Measurements from ENCODE around the gene TTC7B.

Gene TTC7B

GRCh38 chr14:90554341-90554740 lies 261.9 kb downstream of the TTC7B start:
- DNase-seq: no peak

DNA sequence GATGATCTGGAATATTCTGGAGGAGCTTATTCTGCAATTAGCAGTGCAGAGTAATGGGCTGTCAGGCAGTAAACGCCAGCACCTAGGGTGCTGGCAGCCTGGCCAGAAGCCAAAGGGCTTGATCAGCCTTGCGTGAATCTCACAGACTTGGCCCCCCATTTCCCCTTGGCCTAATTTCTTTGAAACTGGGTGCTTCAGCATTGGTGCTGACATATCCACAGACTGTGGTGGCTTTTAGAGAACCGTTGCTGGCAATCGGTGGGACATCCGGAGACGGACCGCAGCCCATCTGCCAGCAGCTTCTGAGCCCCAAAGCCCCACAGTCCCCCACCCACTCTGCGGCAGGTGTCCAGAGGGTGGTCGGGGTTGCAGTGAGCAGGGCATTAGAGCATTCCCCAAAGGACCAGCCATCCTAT lies 262.3 kb downstream of the TTC7B start:
- no peak for DNase-seq

DNA sequence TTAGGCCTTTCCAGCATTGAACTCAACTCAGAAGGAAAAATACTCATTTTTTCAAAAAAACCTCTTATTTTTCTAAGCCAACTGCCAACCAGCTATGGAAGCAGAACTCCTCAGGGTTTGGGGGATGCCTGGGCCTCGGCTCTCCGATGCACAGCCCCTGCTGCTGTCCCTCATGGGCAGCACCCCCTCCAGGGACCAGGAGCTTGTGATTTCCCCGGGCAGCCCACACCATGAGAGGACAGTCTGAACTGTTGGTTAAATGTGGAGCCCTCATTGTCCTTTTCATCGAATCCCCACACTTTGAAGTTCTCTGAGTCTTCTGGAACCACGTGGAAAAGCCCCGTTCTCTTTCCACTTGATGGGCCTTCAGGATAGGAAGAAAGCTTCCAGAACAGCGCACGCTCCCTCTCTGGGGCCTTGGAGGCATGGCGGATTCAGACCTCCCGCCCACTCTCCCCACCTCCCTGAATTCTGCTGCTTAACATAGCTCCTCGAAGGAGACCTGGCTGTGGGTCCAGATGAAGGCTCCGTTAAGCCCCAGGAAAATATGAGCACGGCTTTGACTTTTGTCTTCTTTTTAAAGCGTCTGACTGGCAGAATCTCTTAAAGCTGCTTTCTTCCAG lies 262.8 kb downstream of the TTC7B start:
- no peak for DNase-seq

GRCh38 chr14:90552465-90553297 lies 263.5 kb downstream of the TTC7B start:
- DNase-seq: no peak

DNA sequence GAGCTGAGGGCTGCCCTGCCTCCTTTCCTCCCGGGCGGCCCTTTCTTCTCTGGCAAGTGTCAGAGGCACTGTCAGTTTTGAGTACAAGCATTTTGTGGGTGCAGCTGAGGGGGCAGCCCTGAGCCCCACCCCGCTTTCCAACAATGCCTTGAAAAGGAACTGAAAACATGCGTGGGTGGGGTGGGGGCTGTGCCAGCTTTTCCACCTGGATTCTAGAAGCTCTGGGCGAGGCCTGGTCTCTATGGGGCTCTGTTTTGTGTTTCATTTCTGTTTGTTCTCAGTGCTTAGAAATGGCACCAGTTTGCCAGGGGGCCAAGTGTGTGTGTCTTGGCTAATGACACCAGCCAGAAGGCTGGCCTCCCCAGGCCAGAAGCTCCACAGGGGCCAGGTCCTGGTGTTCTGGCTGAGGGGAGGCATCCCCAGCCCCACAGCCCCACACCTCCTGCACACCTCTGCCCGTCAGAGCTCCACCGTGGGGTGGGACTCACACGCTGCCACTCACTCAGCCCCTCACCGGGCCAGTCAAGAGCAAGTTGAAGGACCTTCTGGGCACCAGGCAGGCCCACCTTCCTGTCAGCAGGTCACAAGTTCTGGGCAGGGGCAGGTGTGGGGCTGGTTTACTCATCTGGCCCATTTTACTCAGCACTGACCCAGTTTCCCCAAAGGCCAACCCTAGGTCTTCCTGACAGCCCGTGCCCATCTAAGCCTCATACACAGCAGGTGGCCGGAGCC lies 264.3 kb downstream of the TTC7B start:
- no peak for DNase-seq

DNA sequence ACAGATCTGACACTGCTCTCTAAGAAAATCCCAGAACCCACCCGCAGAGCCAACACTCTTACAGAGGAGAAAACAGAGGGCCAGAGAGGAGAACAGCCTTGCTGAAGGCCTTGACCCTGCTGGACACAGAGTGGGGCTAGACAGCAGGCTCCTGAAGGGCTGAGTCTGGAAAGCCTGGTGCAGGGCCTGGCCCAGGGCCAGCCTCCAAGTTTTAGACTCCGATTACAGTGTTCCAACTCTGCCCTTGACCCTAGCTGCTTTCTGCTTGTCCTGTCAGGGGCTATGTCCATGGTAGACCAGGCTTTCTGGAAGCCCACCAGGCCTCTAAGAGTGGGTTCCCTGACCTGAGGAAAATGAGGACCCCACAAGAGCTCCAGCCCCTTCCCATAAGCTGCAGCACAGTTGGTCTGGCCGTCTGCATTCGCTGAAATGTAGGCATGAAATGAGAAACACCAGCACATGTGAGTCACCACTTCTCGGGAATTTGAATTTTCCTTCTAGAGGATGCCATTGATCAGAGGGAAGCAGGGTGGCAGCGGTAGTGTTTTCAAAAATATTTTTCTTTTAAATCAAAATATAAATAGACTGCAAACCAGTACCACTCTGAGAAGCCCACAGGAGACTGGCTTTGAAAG lies 265.0 kb downstream of the TTC7B start:
- no peak for DNase-seq

DNA sequence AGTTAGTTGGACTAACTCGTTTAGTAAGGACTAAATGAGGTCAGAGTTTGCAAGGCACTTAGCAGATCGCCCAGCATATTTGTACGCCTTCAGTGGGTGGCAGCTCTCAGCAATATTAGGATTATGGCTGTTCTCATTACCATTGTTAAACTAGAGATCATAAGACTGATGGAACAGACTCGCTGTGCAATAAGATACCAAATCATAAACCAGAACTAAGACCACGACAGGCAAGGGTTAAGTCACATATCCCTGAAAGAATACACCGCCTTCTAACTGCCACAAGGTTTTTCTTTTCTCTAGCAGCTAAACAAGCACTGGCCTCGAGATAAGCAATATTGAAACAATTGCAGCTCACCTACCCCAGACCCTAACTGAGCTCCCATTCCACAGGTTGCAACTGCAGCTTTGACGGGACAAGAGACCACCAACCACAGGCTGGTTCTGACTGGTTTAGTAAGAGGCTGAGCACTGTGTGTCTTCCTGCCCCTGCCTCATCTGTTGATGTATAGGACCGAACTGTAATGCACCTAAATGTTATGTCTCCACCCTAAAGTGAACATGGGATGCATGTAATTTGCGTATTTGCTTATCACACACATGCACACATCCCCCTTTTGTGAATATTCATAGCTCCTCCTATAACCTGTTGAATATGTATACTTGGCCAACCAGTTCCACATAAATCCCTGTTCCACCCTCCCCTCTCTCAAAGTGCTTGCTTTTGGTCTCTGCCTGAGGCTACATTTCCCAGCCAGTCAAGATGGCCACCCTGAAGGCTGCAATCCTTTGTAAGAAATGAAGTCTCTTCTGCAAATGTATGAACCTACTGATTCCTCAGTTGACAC lies 266.2 kb downstream of the TTC7B start:
- no peak for DNase-seq

DNA sequence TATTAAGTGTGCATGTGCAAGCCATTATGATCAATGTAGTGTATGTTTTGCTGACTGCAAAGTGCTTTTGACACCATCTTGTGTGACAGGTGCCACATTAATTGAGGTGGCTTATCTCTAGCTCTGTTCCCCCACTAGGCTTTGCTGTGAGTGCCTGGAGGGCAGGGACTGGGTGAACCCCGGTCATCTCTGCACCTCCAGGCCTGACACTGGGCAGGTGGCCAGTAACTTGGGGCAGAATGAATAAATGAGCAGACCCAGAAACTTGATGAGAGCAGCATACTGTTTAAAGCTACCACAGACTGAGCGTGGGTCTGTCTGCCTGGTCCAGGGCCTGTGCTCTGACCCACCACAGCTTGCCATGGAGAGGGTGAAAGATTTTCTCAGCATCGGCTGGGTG lies 267.8 kb downstream of the TTC7B start:
- no peak for DNase-seq

DNA sequence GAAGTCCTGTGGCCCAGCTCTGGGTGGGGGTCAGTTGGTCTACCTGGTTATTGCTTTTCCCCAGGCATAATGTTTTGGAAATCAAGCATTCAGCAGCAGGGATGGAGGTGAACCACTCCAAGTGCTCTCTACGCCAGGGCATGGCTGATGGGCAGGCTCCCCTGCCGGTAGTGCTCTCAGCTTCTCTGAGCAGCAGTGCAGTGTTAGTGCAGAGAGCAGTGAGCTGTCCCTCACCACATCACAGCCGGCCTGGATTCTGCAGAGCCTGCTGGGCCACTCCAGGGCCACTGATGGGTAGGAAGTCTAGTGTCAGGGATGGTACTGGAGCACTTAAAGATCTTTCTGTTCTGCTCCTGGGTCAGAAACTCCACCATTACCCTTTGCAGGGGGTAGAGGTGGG lies 268.3 kb downstream of the TTC7B start:
- no peak for DNase-seq

GRCh38 chr14:90547250-90547649 lies 269.0 kb downstream of the TTC7B start:
- no peak for DNase-seq

- DNase-seq: no peak
These were observed 269.5 kb downstream of the TTC7B start for GRCh38 chr14:90546767-90547166.

DNA sequence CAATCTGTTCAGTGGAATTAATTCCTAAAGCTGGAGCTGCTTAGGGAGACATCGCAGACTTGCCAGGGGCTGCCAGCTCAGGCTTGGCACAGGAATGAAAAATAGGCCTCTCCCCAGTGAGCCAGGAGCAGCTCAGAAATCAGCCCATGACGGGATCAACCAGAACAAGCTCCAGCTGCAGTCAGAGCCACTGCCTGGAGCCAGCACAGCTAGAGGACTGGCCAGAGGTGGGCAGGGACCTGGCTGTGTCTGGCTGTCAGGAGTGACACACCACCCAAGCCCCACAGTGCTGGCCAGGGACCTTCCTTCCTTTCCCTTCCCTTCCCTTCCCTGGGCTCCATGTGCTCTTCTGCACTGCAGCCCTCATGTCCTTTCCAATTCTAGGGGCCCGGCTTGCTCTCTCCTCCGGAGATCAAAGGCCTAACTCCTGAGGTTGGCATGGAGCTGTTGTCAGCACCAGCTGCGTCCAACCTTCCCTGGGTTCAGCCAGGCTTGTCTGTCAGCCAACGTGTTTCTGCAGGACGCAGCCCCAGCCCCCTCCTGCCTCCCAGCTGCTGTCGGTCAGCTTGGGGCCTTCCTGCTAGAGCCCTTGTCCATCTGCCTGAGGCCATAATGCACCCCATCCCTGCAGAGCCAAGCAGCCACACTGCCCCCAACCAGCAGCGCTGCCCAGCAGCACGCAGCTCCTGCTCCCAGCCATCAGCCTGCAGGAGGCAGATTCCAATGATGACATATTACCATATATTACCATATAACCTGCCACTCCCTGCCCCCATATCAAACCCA lies 270.1 kb downstream of the TTC7B start:
- DNase-seq: no peak

- no peak for DNase-seq
These were observed 270.8 kb downstream of the TTC7B start for GRCh38 chr14:90545382-90545781.

DNA sequence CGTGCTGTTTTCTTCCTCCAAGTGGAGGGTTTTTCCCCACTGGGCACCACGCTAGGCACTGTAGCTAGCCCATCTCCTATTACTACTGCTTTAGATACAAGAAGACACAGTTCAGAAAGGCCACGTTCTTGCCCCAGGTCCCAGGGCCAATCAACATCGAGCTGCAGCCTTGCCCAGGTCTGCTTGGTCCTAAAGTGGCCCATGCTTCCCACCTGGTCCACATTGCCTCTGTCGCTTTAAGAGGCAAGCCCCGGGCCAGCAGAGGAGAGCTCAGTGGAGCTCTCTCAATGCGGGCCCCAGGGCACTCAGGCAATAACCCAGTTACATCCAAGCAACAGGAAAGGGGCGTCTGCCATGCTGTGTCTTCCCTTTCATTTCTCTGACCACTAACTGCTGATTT lies 271.3 kb downstream of the TTC7B start:
- DNase-seq: no peak

- DNase-seq: no peak
These were observed 271.7 kb downstream of the TTC7B start for GRCh38 chr14:90544566-90544965.

GRCh38 chr14:90543876-90544275 lies 272.4 kb downstream of the TTC7B start:
- DNase-seq: no peak

DNA sequence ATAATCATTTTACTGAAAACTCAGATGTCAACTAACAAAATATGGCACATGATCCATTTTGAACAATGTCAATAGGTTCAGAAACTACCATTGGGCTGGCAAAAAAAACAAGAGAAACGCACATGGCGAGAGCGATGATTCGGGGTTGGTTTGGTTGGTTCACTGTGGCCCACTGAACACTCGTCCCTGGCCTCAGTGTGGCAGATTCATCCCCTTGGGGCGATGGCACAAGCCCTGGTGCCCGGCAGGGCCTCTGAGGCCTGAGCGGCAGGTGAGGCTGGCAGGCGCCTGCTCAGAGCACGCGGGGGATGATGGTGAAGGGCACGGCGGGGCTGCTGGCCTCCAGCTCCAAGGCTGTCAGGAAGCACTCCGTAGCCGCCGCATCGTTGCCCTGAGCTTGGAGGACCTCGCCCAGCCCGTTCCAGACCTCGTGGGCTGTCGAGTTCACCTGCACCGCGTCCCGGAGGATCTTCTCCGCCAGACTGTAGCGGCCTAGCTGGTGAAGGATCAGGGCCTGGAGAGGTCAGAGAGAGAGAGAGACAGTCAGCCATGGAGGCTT lies 275.1 kb downstream of the TTC7B start:
- DNase-seq: no peak

- no peak for DNase-seq
These were observed 275.8 kb downstream of the TTC7B start for GRCh38 chr14:90540437-90540836.

- no peak for DNase-seq
These were observed 276.2 kb downstream of the TTC7B start for GRCh38 chr14:90539996-90540395.

DNA sequence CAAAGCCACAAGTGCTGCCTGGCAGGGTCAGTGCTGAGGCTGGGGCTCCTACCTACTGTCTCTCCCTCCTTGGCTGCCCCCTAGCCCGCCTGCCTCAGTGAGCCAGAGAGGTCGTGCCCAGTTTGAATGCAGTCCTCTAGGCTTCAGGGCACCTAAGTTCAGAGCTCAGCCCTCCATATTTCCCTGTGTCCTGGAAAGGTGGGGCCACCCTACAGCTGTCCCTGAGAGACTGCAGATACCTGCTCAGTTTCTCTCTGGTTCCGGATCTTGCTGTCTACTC lies 276.8 kb downstream of the TTC7B start:
- no peak for DNase-seq

GRCh38 chr14:90538716-90539495 lies 277.3 kb downstream of the TTC7B start:
- DNase-seq: no peak
